ENCODE results near the gene CADM1. TPM values are rescaled to one million over a fixed set of nuclear protein-coding genes. Genes with fewer than 3 reads are reported as not detected.

The CADM1 gene
- total and polyA plus RNA-seq, 2 donors (not counting 1 experiment from before 2014, with no cell fraction given), result 15.4 to 86.0 TPM

- Histone ChIP-seq H4K20me1 (ENCODE audit: control insufficient read depth, extremely low read depth, insufficient read depth, low read length) (no peaks in the 10 kb centered on the region), H3K27me3 (ENCODE audit: control insufficient read depth, insufficient read depth, low read length) (no peaks in the 10 kb centered on the region), H3K4me3 (replicated peaks in 1 of 4; ENCODE audit: control extremely low read depth in 1 of 4, insufficient read depth in 1 of 4, low read depth in 3 of 4, low read length in 4 of 4) (no peak overlapping the region), H2AFZ (ENCODE audit: low read length) (no peak overlapping the region), H3K27ac (ENCODE audit: insufficient read depth, low read length) (no peak overlapping the region), H3K36me3 (ENCODE audit: control insufficient read depth, insufficient read depth, low read length) (no peaks in the 10 kb centered on the region), H3K9ac (ENCODE audit: insufficient read depth, low read length) (no peak overlapping the region), H3K9me3 (ENCODE audit: control insufficient read depth, insufficient read depth, low read depth, low read length) (no peaks in the 10 kb centered on the region), H3K4me1 (ENCODE audit: control insufficient read depth, extremely low read depth, insufficient read depth, low read length) (no peaks in the 10 kb centered on the region), H3K4me2 (ENCODE audit: extremely low read depth, insufficient read depth, low read length) (no peak overlapping the region), H3K79me2 (ENCODE audit: control insufficient read depth, insufficient read depth, low read length) (no peaks in the 10 kb centered on the region)
- TF ChIP-seq CTCF (conservative IDR thresholded peaks at IDR 0.05 in 1 of 2, IDR thresholded peaks at IDR 0.05 in 1 of 2; ENCODE audit: low read depth in 1 of 2, low read length in 2 of 2), result no peak
- no peak for TF ChIP-seq EZH2 (IDR thresholded peaks at IDR 0.05; ENCODE audit: low read length, missing control alignments)
- DNase-seq (ENCODE audit: low read depth in 2 of 2), result no peak
Measured at GRCh38 chr11:115466122-115466521, 38.1 kb downstream of the CADM1 start.

GRCh38 chr11:115464269-115464668 lies 39.9 kb downstream of the CADM1 start:
- Histone ChIP-seq H3K27ac (ENCODE audit: insufficient read depth, low read length) (no peak overlapping the region), H4K20me1 (ENCODE audit: control insufficient read depth, extremely low read depth, insufficient read depth, low read length) (no peaks in the 10 kb centered on the region), H3K9ac (ENCODE audit: insufficient read depth, low read length) (no peak overlapping the region), H3K36me3 (ENCODE audit: control insufficient read depth, insufficient read depth, low read length) (no peaks in the 10 kb centered on the region), H3K9me3 (ENCODE audit: control insufficient read depth, insufficient read depth, low read depth, low read length) (no peaks in the 10 kb centered on the region), H2AFZ (ENCODE audit: low read length) (no peak overlapping the region), H3K4me3 (replicated peaks in 1 of 4; ENCODE audit: control extremely low read depth in 1 of 4, insufficient read depth in 1 of 4, low read depth in 3 of 4, low read length in 4 of 4) (no peak overlapping the region), H3K4me1 (ENCODE audit: control insufficient read depth, extremely low read depth, insufficient read depth, low read length) (no peaks in the 10 kb centered on the region), H3K79me2 (ENCODE audit: control insufficient read depth, insufficient read depth, low read length) (no peaks in the 10 kb centered on the region), H3K27me3 (ENCODE audit: control insufficient read depth, insufficient read depth, low read length) (no peaks in the 10 kb centered on the region), H3K4me2 (ENCODE audit: extremely low read depth, insufficient read depth, low read length) (no peak overlapping the region)
- peak in 1 of 2 donors; percentile 93 for DNase-seq (ENCODE audit: low read depth in 2 of 2)
- TF ChIP-seq EZH2 (IDR thresholded peaks at IDR 0.05; ENCODE audit: low read length, missing control alignments), result no peak
- TF ChIP-seq CTCF (conservative IDR thresholded peaks at IDR 0.05 in 1 of 2, IDR thresholded peaks at IDR 0.05 in 1 of 2; ENCODE audit: low read depth in 1 of 2, low read length in 2 of 2), result no peak

GRCh38 chr11:115463606-115464005 lies 40.6 kb downstream of the CADM1 start:
- H3K27me3 ChIP-seq (ENCODE audit: control insufficient read depth, insufficient read depth, low read length), result no peaks in the 10 kb centered on the region
- no peaks in the 10 kb centered on the region for H3K36me3 ChIP-seq (ENCODE audit: control insufficient read depth, insufficient read depth, low read length)
- DNase-seq (ENCODE audit: low read depth in 2 of 2), result no peak
- H3K79me2 ChIP-seq (ENCODE audit: control insufficient read depth, insufficient read depth, low read length), result no peaks in the 10 kb centered on the region
- no peak overlapping the region for H3K9ac ChIP-seq (ENCODE audit: insufficient read depth, low read length)
- H3K27ac ChIP-seq (ENCODE audit: insufficient read depth, low read length), result no peak overlapping the region
- no peaks in the 10 kb centered on the region for H4K20me1 ChIP-seq (ENCODE audit: control insufficient read depth, extremely low read depth, insufficient read depth, low read length)
- H3K4me2 ChIP-seq (ENCODE audit: extremely low read depth, insufficient read depth, low read length), result no peak overlapping the region
- no peak overlapping the region for H3K4me3 ChIP-seq (replicated peaks in 1 of 4; ENCODE audit: control extremely low read depth in 1 of 4, insufficient read depth in 1 of 4, low read depth in 3 of 4, low read length in 4 of 4)
- TF ChIP-seq EZH2 (IDR thresholded peaks at IDR 0.05; ENCODE audit: low read length, missing control alignments) (no peak), CTCF (conservative IDR thresholded peaks at IDR 0.05 in 1 of 2, IDR thresholded peaks at IDR 0.05 in 1 of 2; ENCODE audit: low read depth in 1 of 2, low read length in 2 of 2) (no peak)
- no peak overlapping the region for H2AFZ ChIP-seq (ENCODE audit: low read length)
- no peaks in the 10 kb centered on the region for H3K9me3 ChIP-seq (ENCODE audit: control insufficient read depth, insufficient read depth, low read depth, low read length)
- no peaks in the 10 kb centered on the region for H3K4me1 ChIP-seq (ENCODE audit: control insufficient read depth, extremely low read depth, insufficient read depth, low read length)
